WTC11 (cell line): ENCODE results near the gene UHRF1. TPM values are rescaled to one million over a fixed set of nuclear protein-coding genes. Genes with fewer than 3 reads are reported as not detected.

Experiments used
- ATAC-seq: fragments of 200-7000 bp; cut with Tn5 transposase; 2 replicates; pipeline ENCODE4 v1.10.0; 2021; ENCODE audit warnings: mild to moderate bottlenecking, moderate library complexity
- CTCF ChIA-PET: fragments of 300-600 bp; sonication (Branson Sonifier 250); formaldehyde crosslinking; loops from one replicate; lab custom pipeline; 2021; ENCODE audit warnings: antibody characterized with exemption; lab: Charles Lee
- POLR2A ChIA-PET: fragments of 350-600 bp; sonication (Branson Sonifier 250); formaldehyde crosslinking; loops from one replicate; lab custom pipeline; 2021; ENCODE audit warnings: antibody characterized with exemption; lab: Charles Lee
- DNase-seq: peaks from one replicate; pipeline ENCODE4 v3.0.0; 2021; ENCODE audit warnings: low spot score
- H3K27ac Mint-ChIP-seq: 2 replicates; pipeline ENCODE4 v1.8.0; 2021; ENCODE audit warnings: mixed read lengths
- H3K27me3 Mint-ChIP-seq: 2 replicates; pipeline ENCODE4 v1.8.0; 2021; ENCODE audit warnings: low read depth, mild to moderate bottlenecking, moderate library complexity, mixed read lengths
- H3K36me3 Mint-ChIP-seq: 2 replicates; pipeline ENCODE4 v1.8.0; 2021; ENCODE audit warnings: mixed read lengths
- H3K4me1 Mint-ChIP-seq: 2 replicates; pipeline ENCODE4 v1.8.0; 2022; ENCODE audit warnings: mixed read lengths
- H3K4me3 Mint-ChIP-seq: 2 replicates; pipeline ENCODE4 v1.8.0; 2021; ENCODE audit warnings: mild to moderate bottlenecking, moderate library complexity, mixed read lengths
- H3K9me3 Mint-ChIP-seq: 2 replicates; pipeline ENCODE4 v1.8.0; 2021; ENCODE audit warnings: mixed read lengths
- ATF6 ChIP-seq: sonication (generic); formaldehyde crosslinking; IDR thresholded peaks from 2 replicates; pipeline ENCODE4 v1.8.1; 2023; ENCODE audit warnings: mild to moderate bottlenecking, missing genetic modification reagents
- CREM ChIP-seq: sonication (generic); formaldehyde crosslinking; IDR thresholded peaks from 2 replicates; pipeline ENCODE4 v1.8.1; 2022; ENCODE audit warnings: mild to moderate bottlenecking, missing genetic modification reagents, moderate library complexity
- CTCF ChIP-seq: fragments of 200-600 bp; IDR thresholded peaks from 2 replicates; pipeline ENCODE4 v1.8.0; 2022; ENCODE audit warnings: antibody characterized with exemption
- FOXJ3 ChIP-seq: sonication (generic); formaldehyde crosslinking; IDR thresholded peaks from 2 replicates; pipeline ENCODE4 v1.9.0; 2021; ENCODE audit warnings: missing genetic modification reagents, mild to moderate bottlenecking, borderline replicate concordance
- JAZF1 ChIP-seq: fragments of 250-450 bp; sonication (Bioruptor Pico); IDR thresholded peaks from 2 replicates; pipeline ENCODE4 v1.9.0; 2021; ENCODE audit warnings: moderate library complexity, mild to moderate bottlenecking, inconsistent platforms
- MAX ChIP-seq: sonication (generic); formaldehyde crosslinking; IDR thresholded peaks from 2 replicates; pipeline ENCODE4 v1.8.0; 2022; ENCODE audit warnings: mild to moderate bottlenecking, missing genetic modification reagents
- PREB ChIP-seq: sonication (generic); formaldehyde crosslinking; IDR thresholded peaks from 2 replicates; pipeline ENCODE4 v1.8.1; 2022; ENCODE audit warnings: mild to moderate bottlenecking, missing genetic modification reagents, moderate library complexity, borderline replicate concordance
- TEAD4 ChIP-seq: sonication (generic); formaldehyde crosslinking; IDR thresholded peaks from 2 replicates; pipeline ENCODE4 v1.8.0; 2022; ENCODE audit warnings: mild to moderate bottlenecking, missing genetic modification reagents
- ZNF219 ChIP-seq: sonication (generic); formaldehyde crosslinking; IDR thresholded peaks from 2 replicates; pipeline ENCODE4 v1.8.0; 2023; ENCODE audit warnings: missing genetic modification reagents, mild to moderate bottlenecking, borderline replicate concordance
- ZNF232 ChIP-seq: sonication (generic); formaldehyde crosslinking; IDR thresholded peaks from 2 replicates; pipeline ENCODE4 v1.8.0; 2022; ENCODE audit warnings: mild to moderate bottlenecking, missing genetic modification reagents
- ZNF263 ChIP-seq: sonication (generic); formaldehyde crosslinking; IDR thresholded peaks from 2 replicates; pipeline ENCODE4 v1.8.1; 2022; ENCODE audit warnings: low read depth, mild to moderate bottlenecking, moderate library complexity, missing genetic modification reagents
- ZNF281 ChIP-seq: sonication (generic); formaldehyde crosslinking; IDR thresholded peaks from 2 replicates; pipeline ENCODE4 v1.8.0; 2023; ENCODE audit warnings: mild to moderate bottlenecking, missing genetic modification reagents
- ZNF396 ChIP-seq: fragments of 250-450 bp; sonication (Bioruptor Pico); IDR thresholded peaks from 2 replicates; pipeline ENCODE4 v1.8.0; 2021; ENCODE audit warnings: mild to moderate bottlenecking, moderate library complexity, borderline replicate concordance
- total RNA-seq: library from RNA; stranded (reverse); gene quantifications from 3 replicates; pipeline ENCODE4 v1.2.3, GENCODE V29; 2021

The UHRF1 gene
- total RNA-seq, 1 experiment from 2014 or later = 42.5 TPM

- TF ChIP-seq ZNF263 (CRISPR knock-in tag) = no peak
- no peak for TF ChIP-seq ZNF396
- TF ChIP-seq FOXJ3 = no peak
- TF ChIP-seq CTCF = no peak
- no peak for TF ChIP-seq PREB
- TF ChIP-seq ATF6 (CRISPR knock-in tag) = no peak
- no peak for TF ChIP-seq MAX (CRISPR knock-in tag)
Measured at GRCh38 chr19:4922530-4923275, 13.4 kb downstream of the UHRF1 start (continued).

GRCh38 chr19:4923276-4923747 lies 14.0 kb downstream of the UHRF1 start:
- H3K27ac Mint-ChIP-seq = peak overlapping the region; percentile 60; the same call in 1 of the 2 replicates
- no peaks in the 10 kb centered on the region for H3K27me3 Mint-ChIP-seq
- TF ChIP-seq TEAD4 (CRISPR knock-in tag) = no peak
- TF ChIP-seq ZNF219 (CRISPR knock-in tag) = no peak
- no peak for TF ChIP-seq ZNF232 (CRISPR knock-in tag)
- no peak for TF ChIP-seq ZNF281
- TF ChIP-seq ATF6 (CRISPR knock-in tag) = no peak
- no peak for TF ChIP-seq JAZF1 (CRISPR knock-in tag)
- TF ChIP-seq CREM (CRISPR knock-in tag) = no peak
- TF ChIP-seq, all 79 proteins: peak for 0
- Mint-ChIP-seq H3K4me1 (peaks cover 4% of the 10 kb centered on the region), H3K4me3 (no peak overlapping the region), H3K9me3 (no peaks in the 10 kb centered on the region), H3K36me3 (peaks cover 15% of the 10 kb centered on the region)
- ATAC-seq (no peak), DNase-seq (no peak)
- POLR2A ChIA-PET = interaction anchor here (1.0 kb wide), 1 partner anchor 9 kb away, joined by 4 read pairs; no protein-coding TSS in a partner anchor
- CTCF ChIA-PET = interaction anchor here (0.6 to 1.2 kb wide), 3 partner anchors 12 to 112 kb away, joined by 3 read pairs; no protein-coding TSS in a partner anchor
